NCI-H146 treated with DMSO at 0.1 percent for 48 hours (cell line): ENCODE data around the gene SH3GL1.

Experiments used
- DNase-seq: peaks from one replicate; lab custom pipeline; 2025; ENCODE audit not compliant: unreplicated experiment; lab: John Stamatoyannopoulos, UW

The SH3GL1 gene

DNA sequence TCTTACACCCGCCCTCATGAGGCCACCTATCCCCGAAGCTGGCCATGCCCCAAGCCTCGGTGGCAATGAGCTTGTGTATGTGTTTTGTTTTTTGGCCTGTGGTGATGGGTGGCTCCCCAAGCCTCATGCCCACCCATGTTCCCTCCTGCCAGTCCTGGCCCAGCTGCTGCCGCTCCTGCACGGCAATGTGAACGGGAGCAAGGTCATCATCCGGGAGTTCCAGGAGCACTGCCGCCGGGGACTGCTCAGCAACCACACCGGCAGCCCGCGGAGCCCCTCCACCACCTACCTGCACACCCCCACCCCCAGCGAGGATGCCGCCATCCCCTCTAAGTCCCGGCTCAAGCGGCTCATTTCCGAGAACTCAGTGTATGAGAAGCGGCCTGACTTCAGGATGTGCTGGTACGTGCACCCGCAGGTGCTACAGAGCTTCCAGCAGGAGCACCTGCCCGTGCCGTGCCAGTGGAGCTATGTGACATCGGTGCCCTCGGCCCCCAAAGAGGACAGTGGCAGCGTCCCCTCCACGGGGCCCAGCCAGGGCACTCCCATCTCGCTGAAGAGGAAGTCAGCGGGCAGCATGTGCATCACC lies 32.7 kb upstream of the SH3GL1 start:
- no peak for DNase-seq

DNA sequence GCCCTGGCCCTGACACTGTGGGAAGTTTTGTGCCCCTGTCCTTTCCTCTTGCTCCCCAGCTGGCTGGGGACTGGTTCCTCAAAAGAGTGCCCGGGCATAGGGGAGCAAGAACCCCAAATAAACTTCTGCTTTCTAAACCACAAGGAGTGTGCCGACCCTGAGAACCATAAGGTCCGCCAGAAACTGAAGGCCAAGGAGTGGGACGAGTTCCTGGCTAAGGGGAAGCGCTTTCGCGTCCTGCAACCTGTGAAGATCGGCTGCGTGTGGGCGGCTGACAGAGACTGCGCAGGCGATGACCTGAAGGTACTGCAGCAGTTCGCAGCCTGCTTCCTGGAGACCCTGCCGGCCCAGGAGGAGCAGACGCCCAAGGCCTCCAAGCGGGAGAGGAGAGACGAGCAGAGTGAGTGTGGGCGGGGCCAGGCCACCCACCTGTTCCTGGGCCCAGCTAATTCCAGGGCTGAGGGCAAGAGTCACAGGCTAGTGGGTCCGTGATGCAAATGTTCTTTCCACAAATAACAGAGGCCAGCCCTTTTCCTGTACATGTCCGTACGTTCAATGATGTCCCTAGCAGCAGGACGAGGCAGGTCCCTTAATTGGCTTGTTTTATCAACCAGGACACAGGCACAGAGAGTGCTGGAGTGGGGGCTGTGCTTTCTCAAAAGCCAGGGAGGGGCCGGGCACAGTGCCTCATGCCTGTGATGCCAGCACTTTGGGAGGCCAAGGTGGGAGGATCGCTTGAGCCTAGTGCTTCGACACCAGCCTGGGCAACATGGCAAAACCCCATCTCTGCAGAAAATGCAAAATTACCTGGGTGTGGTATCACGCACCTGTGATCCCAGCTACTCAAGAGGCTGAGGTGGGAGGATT lies 31.7 kb upstream of the SH3GL1 start:
- DNase-seq, result no peak

DNA sequence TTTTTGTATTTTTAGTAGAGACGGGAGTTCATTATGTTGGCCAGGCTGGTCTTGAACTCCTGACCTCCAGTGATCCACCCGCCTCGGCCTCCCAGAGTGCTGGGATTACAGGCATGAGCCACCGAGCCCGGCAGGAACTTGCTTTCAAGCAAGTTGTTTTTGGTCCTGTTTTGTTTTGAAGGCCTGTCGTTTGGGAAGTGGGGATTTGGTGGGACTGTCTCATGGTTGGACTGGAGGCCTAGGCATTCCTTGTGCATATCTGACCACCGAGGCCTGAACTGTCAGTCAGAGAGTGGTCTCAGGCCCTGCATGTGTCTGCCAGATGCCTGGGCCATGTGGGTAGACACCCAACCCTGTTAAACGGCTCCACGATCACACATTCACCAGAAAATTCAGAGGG lies 30.9 kb upstream of the SH3GL1 start:
- DNase-seq, result no peak

DNA sequence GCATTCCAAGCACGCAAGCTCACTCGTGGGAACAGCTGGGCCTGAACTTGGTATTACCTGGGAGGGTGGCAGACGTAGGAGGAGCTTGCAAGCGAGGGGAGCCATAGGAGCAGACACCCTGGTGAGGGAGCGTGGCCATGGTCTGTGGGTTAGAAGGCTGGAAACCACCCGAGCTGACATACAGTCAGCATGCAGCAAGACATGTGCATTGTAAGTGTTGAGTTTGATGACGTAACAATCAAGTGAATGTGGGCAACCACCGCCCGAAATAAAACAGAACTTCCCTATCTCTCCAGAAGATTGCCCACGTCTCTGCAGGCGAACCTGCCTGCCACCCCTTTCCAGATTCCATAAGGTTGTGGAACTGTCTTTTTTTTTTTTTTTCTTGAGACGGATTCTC lies 30.4 kb upstream of the SH3GL1 start:
- no peak for DNase-seq

DNA sequence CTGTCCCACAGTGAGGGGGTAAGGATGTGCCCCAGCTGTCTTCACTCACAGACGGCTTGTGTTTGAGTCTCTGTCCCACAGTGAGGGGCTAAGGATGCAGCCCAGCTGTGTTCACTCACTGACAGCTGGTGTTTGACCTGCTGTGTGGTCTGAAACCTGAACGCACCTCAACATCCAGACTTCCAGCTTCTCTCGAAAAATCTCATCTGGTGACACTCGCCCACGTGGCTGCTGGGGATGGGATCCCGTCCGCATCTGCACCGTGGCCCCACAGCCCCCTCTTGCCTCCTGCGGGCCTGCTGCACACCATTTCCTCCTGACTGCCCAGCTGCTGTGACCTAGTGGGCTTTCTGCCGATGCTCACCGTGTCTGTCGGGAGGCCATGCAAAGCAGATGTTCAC lies 29.4 kb upstream of the SH3GL1 start:
- no peak for DNase-seq

DNA sequence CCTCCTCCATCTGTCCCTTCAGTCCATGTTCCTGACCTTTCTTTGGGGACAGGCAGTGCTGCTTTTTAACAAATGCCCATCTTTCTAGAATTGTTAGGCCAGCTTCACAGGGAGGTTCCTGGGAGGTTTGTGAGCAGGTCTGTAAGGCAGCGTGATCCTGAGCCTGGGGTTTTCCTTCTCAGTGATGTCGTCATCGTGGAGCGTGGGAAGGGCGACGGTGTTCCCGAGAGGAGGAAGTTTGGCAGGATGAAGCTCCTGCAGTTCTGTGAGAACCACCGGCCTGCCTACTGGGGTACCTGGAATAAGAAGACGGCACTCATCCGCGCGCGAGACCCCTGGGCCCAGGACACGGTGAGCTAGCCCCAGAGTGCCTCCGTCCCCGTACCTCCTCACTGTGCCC lies 28.9 kb upstream of the SH3GL1 start:
- DNase-seq, result no peak

DNA sequence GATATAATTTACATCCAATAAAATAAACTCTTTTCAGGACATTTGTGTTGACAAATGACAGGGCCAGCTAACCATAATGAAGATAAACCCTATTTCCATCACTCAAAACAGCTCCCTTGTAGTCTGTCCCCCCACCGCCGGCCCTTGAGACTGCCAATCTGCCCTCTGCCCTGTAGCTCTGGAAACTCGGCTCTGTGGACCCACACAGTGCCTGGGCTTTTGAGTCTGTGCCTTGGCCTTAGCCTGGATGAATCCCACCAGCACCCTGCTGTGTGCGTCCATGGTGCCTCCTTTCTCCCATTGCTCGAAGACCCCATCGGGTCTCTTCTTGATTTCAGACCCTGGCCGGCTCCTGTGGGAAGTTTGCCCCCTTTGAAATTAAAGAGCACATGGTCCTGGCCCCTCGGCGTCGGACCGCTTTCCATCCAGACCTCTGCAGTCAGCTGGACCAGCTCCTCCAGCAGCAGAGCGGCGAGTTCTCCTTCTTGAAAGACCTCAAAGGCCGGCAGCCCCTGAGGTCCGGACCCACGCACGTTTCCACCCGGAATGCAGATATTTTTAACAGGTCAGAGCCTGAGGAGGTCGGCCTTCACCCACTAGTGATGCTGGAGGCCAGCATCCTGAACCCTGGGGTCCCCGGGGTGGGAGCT lies 28.1 kb upstream of the SH3GL1 start:
- DNase-seq, result no peak

DNA sequence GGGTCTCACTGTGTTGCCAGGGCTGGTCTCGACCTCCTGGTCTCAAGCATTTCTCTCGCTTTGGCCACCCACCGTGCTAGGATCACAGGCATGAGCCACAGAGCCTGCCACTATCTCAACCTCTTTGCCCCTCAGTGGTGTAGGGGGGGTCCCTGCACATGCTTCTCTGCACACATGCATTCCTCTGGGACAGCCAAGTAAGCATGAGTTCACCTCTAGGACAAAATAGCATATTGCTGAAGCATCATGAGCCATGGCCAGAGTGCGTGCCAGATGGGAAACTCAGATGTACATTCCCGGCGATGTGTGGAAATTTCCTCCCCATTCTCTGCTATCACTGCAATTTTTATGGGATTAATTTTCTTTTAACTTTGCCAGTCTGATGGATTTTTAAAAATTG lies 25.2 kb upstream of the SH3GL1 start:
- no peak for DNase-seq

DNA sequence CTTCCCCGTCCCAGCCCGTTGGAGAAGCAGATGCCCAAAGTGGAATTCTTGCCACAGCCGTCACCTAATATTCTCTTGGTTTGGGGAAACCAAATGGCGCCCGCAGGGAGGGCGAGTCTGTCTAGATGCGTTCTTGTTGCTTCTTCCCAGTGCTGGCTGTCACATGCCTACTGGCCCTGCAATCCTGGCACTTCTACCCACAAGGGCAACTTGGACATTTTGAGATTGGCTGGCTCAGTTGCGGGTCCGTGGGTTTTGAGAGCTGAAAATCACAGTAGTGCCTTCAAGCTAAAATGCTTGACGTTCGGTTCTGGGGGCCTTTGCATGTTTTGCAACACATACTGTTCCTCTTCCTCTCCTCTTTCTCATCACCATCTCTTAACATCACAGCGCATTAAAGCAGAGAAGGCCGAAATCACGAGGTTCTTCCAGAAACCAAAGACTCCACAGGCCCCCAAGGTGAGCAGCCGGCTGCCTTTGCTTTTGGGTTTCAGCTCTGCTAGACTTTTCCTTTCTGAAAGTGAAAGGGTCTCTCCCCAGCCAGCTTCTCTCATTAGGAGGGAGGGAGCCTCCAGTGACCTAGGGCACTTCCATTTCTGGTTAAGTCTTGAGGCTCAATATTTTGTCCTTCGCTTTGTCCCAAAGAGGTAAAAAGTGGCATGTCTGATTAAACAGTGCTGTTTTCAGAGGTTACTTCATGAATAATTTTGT lies 23.2 kb upstream of the SH3GL1 start:
- DNase-seq, result no peak

DNA sequence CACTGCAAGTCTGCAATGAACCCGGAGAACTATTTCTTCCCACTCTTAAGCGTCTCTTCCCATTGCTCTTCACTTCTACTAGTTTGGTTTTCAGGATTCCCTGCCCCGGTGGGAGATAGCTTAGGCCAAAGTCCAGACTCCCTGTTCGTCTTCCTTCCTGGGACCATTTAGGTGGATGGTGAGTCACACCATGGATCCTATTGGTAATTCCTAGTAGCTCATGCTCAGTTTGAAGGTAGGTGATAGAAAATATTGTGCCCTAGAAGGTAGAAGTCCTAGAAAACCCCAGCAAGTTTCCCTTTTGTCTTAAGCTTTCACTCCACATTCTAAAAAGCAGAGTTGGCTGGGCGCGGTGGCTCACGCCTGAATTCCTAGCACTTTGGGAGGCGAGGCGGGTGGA lies 15.9 kb upstream of the SH3GL1 start:
- DNase-seq, result no peak

DNA sequence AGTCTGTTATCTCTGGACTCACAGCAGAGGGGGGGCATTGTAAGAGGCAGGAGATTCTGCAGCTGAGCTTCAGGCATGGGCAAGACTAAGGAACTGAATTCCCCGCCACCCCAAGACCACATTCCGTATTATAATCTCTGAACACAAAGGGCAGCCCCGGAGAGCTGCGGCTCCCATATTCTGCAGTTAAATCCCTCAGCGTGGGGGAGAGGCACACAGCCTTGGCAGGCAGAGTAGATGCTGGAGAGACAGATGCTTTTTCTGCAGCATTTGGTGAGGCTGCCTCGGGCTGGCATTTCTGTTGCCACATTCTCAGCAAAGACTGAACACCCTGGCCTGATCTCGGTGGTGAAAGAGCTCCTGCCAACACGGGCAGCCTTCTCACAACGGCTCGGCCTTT lies 15.0 kb upstream of the SH3GL1 start:
- DNase-seq, result no peak

DNA sequence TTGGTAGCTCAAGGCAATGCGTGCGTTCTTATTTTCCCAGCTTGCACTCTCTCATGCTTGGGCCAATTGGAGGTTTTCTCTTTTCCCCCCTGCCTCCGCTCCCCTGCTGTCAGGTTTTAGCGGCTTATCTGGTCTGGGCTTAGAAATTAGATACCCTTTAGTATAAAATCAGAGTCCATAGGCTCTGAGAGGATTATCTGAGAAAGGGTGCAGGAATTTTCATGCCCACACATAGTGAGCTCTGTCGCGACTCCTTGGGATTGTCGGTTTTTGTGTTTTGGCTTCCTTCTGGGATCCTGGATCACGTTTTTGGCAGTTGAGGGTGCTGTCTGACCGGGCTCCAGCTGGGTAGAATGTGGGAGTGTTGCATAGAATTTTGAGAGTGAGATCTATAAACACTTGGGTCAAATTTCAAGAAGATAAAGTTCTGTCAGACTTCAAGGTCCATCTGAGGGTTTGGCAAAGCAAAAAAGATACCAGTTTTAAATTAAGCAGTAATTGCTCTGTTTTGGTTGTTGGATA lies 14.5 kb upstream of the SH3GL1 start:
- DNase-seq, result no peak

DNA sequence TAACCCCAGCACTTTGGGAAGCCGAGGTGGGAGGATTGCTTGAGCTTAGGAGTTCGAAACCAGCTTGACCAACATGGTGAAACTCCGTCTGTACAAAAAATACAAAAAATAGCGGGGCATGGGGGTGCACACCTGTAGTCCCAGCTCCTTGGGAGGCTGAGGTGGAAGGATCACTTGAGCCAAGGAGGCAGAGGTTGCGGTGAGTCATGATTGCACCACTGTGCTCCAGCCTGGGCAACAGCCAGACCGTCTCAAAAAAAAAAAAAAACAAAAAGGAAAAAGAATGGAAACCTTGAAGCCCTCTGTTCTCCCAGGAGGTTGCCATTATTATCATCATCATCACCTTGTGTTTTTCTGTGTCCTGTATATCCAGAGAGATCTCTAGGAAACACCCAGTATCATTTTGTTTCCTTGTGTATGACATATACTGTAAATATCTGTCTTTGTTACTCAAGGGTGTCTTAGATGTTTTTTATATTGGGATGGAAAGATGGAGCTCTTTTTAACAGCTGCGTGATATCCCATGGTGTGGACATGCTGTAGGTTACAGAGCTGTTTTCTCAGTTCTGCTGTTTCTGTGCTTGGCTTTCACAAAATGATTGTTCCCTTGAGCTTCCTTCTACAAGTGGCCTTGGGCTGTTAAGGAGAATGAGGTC lies 13.9 kb upstream of the SH3GL1 start:
- DNase-seq, result no peak

DNA sequence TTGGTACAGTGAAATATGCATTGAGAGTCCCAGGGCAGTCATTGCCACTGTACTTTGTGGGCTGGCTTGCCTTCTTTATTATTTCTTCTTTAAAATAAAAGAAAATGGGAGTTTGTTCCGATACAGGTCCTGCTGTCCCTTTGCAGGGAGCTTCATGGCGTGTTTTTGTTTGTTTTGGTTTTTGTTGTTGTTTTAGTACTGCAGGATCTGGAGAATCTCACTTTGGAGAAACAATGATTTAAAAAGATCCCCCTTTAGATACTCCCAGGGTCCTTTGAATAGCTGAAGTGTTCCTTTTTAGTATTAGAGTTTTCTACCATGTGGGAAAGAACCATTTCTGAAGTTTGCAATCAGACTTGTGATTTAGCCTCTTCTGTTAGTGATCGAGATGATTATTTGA lies 13.2 kb upstream of the SH3GL1 start:
- DNase-seq, result no peak

DNA sequence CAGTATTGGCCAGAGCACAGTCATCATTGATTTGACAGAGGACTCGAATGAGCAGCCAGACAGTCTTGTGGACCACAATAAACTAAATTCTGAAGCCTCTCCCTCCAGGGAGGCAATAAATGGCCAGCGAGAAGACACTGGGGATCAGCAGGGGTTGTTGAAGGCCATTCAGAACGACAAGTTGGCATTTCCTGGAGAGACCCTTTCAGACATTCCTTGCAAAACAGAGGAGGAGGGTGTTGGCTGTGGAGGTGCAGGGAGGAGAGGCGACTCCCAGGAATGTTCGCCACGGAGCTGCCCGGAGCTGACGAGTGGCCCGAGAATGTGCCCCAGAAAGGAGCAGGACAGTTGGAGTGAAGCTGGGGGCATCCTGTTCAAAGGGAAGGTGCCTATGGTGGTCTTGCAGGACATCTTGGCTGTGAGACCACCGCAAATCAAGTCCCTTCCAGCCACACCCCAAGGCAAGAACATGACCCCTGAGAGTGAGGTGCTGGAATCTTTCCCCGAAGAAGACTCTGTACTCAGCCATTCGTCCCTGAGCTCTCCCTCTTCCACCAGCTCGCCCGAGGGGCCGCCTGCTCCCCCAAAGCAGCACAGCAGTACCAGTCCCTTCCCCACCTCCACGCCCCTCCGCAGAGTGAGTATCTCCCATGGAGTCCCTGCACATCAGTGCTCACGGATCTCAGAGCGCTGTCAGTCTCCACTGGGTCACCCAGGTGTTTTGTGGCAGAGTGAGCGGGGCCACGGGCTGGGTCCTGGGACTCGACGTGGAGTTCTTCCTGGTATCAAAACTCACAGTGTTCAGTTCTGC lies 9.0 kb upstream of the SH3GL1 start:
- DNase-seq, result no peak

DNA sequence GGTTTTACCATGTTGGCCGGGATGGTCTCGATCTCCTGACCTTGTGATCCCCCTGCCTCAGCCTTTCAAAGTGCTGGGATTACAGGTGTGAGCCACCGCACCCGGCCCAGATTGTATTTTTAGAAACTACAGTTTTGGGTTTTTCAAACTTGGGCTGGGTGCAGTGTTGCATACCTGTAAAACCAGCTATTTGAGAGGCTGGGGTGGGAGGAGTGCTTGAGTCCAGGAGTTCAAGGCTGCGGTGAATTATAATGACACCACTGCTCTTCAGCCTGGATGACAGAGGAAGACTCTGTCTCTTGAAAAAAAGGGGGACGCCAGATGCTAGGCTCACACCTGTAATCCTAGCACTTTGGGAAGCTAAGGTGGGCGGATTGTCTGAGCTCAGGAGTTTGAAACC lies 6.3 kb upstream of the SH3GL1 start:
- DNase-seq, result no peak

DNA sequence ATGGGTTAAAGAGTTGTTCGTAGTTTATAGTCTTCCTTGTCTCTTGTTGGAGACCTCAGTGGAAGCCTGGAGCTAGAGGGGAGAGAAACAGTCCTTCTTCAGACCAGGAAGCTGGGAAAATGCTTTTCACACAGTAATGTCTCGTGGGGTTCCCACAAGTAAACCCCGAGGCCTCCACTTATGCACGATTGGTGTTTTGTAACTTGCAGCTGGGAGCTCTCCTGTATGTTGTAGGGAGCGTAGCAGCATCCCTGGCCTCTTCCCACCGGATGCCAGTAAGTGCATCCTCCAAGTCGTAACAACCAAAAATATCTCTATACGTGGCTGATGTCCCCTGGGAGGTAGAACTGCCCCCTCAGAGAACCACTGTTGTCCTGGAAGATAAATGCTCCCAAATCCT lies 5.6 kb upstream of the SH3GL1 start:
- DNase-seq, result no peak

DNA sequence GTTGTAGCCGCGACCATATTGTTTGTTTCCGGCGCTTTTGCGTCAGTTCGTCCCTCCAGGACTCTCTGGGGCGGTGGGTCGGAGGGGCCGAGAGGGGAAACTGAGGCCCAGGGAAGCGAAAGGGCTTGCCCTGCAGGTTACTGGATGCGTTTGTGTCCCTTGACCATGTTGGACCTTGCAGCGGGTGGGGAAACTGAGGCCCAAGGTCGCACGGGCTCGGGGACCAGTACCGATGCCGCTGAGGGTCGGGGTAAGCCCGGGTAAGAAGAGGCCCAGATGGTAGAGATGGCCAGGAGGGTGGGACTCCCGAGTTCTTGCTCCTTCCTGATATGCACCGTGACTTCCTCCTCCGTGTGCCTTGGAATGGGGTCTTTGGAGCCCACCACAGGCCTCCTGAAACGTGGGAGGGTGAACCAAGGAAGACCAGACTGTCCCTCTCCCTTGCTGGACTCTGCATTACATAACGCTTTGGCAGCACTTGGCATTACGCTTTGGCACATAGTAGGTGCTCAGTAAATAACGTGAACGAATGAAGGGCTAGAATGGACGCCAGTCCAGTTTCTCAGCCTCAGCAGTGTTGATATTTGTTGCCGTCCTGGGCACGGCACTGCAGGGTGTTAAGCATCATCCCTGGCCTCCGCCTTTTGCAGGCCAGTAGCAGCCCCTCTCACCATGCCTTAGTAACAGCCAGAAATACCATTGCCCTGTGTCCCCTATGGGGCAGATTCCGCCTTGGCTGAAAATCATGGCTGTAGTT lies 2.8 kb upstream of the SH3GL1 start:
- DNase-seq, result no peak
